H1 (cell line): ENCODE data around the gene GALT. TPM values are rescaled to one million over a fixed set of nuclear protein-coding genes. Genes with fewer than 3 reads are reported as not detected.

Experiments
- CHD7 ChIP-seq: fragments of 300-600 bp; sonication (generic); IDR thresholded peaks from 2 replicates; pipeline ENCODE4 v1.7.1; 2012; ENCODE audit warnings: low read length, moderate library complexity, mild to moderate bottlenecking, inconsistent platforms; ENCODE audit not compliant: insufficient replicate concordance
- KDM5A ChIP-seq: fragments of 200-600 bp; IDR thresholded peaks from 2 replicates; pipeline ENCODE4 v1.7.1; 2012; ENCODE audit warnings: mild to moderate bottlenecking, low read length, inconsistent platforms, mixed read lengths
- polyA plus RNA-seq, 7 experiments: library from polyadenylated mRNA; depleted of rRNA in 3 of 7; stranded (reverse) in 5 of 7; unstranded in 2 of 7; fragments of >200 nt in 5 of 7; fragments of 200-250 nt in 2 of 7; gene quantifications; 1 replicate in 5 of 7; 2 replicates in 1 of 7; 4 replicates in 1 of 7; pipeline versions ENCODE4 v1.2.1 to v1.2.3, GENCODE V29; 2011 to 2013; ENCODE audit warnings: missing spikeins in 2 of 7, mixed read lengths in 2 of 7
- total RNA-seq: library from RNA; stranded (reverse); fragmentation: NEBNext Ultra II Directional; extraction: Animal tissue kit (Norgen Biotek cat#: 25700); gene quantifications from 2 replicates; pipeline ENCODE4 v1.2.1, GENCODE V29; 2021

The GALT gene
- total and polyA plus RNA-seq, 2 of the 8 experiments (the other 6 are each of a cell fraction or from before 2014, with no cell fraction given) = 21.9 to 50.6 TPM

GRCh38 chr9:34635556-34635955 is 10.9 kb upstream of the GALT start (continued):
- no peak for TF ChIP-seq CHD7
- TF ChIP-seq KDM5A = no peak
